Stimulated activated CD8-positive, alpha-beta memory T cell treated with anti-CD3 and anti-CD28 coated beads, Interleukin-15, amount 100 ng/mL, for 4 hours (primary cell): Measurements from ENCODE around the gene BCL11A.
"Not testable (repeated sequence)": the region's sequence is repeated elsewhere in the genome, so short reads cannot be mapped to it uniquely, and the experiment has no call there.

Experiments
- DNase-seq, 2 donors: peaks; one replicate each; pipeline ENCODE4 v3.0.0-alpha.2; 2020; ENCODE audit warnings: low read depth in 2 of 2

Gene BCL11A

DNA sequence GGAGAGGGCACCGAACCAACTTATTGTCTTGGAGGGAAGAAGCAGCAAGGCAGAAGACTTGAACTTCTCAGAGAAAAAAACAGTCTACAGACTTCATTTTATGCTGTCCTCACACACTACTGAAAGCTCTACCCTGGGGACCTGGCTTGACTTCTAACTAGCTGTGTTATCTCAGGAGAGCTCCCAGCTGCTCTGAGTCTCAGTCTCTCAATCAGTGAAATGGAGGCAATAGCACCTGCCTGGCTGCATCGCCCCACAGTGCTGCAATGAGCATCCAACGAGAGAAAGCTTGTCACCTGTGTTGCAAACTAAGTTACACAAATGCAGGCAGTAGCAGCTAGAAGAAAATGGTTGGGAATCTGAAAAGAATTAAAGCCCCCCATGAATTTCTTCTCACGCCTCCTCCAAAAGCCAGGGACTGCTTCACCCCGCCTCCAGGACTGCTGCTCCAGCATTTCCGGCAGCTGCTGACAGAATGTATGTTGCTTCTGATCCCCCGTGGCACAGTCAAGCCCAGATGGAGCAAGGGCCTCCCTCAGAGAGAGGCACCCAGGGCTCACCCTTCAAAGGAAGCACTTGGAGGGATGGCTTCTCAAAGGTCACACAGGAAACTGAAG is 116.3 kb downstream of the BCL11A start:
- no peak for DNase-seq

DNA sequence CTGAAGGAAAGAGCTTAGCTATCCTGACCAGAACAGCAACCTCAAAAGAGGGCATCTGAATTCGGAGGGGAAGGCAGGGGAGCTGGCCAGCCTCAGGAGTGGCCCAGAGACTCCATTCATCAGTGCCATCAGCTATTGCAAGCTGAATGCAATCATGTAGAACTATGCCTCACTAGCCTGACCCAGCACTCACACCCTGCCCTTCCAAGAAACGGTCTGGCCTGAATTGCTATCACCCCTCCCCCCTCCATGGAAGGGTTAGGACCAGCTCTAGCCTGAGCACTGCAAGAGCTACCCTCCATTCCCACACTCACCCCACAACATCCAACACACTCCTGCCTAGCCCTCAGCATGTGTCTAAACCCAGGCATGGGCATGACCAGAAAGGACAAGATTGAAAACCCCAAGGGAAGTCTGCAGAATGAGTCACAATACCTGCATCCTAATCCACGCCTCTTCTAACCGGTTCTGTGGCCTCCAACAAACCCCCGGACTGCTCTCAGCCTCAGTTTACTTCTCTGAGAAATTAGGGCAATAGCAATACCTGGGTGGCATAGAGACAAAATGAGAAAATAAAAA is 120.3 kb downstream of the BCL11A start:
- no peak for DNase-seq

DNA sequence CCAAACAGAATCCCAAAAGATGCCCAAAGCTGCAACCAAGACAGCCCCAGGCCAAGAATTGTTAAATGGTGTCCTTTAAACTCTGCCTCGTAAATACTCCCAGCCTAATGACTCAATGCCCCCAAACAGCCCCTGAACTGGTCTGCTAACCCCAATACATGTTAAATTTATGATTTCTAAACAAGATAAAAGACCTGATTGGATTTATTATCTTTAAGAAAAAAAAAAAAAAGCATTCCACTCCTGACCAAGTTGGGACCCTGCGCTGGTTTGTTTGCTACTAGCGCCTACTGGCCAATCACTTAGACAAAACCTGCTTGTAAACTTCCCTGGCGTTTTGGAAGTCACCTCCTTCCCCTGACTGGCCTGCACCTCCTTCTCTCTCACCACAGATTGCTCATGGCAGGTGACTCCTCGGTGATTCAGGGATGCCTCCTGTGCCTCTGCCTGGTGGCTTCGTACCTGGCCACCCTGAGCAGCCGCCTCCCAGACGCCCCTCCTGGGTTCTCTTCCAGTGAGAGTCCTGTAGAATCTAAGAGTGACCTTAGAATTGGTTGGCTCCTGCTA is 121.3 kb downstream of the BCL11A start:
- no peak for DNase-seq

DNA sequence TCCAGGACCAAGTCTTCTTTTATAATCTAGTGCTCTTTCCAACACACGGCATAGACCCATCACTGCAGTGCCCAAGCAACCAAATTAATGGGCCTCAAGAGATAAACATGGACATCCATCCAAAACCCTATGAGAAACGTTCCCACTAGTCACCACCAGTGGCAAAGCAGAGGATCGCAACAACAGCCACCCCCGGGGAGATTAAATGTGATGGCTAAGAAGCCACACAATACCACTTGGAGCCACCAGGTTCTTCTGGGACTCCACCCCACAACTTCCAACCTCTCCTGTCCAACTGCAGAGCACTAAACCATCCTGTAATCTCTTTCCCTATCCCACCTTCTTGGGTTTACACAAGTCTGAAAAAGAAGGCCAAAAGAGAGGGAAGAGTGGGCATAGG is 123.8 kb downstream of the BCL11A start:
- DNase-seq: no peak

DNA sequence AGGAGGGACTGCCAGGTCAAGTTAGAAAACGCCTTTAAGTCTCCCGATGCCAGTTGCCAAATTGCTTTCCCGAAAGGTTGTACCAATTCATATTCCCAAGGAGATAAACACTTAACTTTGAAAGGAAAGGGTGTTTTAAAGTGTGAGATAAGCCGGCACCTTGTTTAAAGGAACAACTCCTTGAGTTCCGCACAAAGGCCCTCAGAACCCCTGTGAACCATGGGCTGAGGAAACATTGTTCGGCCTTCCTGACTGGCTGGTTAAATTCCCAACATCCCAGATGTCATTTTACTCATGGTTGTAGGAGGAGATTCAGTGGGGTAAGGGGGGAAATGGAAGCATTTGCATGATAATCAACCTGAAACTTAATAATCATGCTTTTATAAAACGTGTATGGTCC is 126.6 kb downstream of the BCL11A start:
- no peak for DNase-seq

DNA sequence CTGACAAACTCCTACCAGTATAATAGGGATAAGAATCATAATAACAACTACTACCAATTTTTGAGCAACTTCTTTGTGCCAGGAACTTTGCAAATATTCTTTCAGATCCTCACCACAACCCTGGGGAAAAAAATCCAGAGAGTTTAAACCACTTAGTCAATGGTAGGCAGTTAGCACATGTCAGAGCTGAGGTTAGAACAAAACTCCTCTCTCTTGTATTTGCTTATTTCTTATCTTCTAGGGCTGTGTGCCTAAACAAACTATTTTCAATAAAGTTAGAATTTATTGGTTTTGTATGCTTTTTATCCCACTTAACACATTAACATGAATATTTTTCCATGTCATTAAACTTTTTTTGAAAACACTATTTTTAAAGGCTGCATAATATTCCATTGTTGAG is 127.1 kb downstream of the BCL11A start:
- no peak for DNase-seq

DNA sequence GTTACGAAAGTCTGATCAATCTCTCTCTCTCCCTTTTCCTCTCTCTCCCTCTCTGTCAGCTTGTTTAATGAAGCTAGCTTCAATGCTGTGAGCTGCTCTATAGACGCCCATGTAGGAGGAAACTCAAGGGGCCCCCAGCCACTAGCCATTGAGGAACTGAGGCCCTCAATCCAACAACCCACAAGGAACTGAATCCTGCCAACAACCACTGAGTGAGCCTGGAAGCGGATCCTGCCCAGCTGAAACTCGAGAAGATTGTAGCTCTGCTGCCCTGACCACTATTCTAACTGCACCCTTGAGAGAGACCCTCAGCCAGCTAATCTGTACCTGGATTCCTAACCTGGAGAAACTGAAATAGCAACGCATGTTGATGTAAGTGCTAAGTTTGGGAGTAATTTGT is 129.2 kb downstream of the BCL11A start:
- no peak for DNase-seq

DNA sequence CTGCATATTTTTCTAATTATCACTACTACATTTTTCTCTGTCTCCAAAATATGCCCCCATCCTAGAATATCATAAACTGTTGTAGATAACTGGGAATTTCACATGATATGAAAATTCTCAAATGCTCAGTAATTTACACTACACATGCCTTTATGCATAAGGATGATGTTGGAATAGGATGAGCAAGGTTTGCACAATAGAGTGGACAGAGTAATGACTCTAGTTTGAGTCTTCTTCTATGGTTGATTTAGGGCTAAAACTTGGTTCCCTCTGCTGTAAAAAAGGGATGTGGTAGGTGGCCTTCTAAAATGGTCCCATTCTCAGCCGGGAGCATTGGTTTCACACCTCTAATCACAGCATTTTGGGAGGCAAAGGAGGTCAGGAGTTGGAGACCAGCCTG is 129.9 kb downstream of the BCL11A start:
- no peak for DNase-seq

DNA sequence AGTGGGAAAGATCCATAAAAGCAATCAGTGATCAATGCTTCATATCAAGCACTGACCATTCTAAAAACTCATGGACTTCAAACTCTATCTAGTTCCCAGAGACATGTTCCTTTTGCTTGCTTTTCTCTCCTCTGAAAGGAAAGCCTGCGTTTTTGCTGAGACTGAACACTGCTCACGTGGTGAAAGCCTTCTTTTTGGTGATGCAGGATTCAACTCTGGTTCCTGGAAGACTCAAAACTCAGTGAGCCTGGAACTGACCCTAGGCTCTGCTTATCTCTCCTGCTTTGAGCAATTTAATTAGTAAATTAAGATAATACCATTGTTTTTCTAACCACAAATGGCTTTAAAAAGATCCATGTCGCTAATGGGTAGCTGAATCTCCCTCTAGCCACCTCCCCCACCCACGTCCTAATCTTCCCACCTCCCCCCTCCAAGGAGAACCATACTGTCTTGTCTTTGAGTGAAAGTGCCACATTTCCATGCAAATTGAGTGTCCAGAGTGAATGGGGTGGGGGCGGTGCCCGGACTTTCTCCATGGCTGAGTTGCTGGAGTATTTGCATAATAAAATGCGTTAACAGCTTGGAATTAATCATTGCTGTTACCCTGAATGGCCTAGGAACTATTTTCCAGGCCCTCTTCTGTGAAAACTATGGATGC is 130.5 kb downstream of the BCL11A start:
- DNase-seq: no peak

DNA sequence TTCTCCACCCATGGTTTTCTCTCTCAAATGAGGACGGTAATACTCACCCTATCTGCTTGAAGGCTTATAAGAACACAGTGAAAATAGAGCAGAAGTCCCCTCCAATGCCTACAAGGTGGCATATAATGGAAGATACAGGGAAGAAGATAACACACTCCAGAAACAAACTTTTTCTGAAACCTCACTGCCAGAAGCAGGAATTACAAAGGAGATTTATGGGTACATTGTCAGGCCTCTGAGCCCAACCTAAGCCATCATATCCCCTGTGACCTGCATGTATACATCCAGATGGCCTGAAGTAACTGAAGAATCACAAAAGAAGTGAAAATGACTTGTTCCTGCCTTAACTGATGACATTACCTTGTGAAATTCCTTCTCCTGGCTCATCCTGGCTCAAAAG is 136.2 kb downstream of the BCL11A start:
- DNase-seq: not testable (repeated sequence)

DNA sequence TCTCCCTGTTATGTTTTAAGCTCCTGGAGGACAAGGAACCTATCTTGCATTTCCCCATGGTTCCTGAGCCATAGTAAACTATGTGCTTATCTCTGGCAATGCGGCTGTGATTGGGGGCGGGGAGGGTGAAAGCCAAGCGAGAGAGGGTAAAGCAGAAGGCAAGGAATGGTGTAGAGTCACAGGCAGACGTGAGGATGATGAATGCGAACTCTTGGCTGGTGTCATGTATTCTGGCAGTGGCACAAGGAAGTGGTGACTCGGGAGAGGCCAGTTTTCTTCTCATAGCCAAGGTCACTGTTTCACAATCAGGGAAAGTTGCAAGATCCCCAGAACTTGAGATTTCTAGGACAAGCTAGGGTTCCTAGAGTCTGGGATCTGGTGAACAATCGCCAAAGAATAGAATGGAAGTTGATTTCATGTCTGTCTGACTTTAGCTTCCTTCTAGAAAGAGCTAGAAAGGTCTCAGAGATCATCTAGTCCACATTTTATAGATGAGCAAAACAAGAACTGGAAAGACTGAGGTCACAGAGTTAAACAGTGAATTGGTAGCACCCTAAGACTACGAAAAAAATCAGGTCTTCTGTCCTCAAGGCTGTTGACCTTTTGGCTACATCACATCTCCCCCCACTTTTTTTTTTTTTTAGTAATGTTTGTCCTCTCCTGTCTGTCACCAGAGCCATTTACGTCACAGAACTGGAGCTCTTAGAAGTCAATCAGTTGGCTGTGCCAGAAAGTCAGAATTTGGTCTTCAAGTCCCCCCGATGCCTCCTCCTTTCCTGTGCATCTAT is 137.0 kb downstream of the BCL11A start:
- DNase-seq: no peak

DNA sequence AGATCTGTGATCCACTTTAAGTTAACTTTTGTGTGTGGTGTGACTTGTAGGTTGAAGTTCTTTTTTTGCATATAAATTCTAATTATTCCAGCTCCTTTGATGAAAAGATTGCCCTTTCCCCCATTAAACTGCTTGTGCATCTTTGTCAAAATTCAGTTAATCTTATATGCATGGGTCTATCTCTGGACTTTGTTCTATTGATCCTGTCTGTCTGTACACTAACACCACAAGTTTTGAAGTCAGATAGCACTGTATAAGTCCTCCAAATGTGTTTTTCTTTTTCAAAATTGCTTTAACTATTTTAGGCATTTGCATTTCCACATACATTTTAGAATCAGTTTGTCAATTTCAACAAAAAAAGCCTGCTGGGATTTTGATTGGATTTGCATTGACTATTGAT is 137.6 kb downstream of the BCL11A start:
- DNase-seq: no peak

DNA sequence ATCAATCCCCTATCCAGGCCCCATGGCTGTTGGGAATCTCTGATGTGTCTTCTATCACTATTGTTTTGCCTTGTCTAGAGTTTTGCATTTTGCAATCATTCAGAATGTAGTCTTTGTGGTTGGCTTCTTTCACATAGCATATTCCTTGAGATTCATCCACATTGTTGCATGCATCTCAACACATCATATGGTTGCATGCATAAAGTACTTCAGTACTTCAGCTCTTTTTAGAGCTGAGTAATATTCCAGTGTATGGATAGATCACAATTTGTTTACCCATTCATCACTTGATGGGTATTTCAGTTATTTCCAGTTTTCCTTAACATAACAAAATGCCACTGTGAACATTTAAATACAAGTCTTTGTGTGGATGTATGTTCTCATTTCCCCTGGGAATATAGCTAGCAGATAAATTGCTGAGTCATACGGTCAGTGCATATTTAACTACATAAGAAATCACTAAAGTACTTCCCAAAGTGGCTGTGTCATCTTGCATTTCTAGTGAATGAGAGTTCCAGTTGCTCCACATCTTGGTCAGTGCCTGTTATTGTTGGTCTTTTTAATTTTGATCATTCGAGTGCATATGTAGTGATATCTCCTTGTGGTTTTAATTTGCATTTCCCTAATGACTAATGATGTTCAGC is 138.8 kb downstream of the BCL11A start:
- no peak for DNase-seq

DNA sequence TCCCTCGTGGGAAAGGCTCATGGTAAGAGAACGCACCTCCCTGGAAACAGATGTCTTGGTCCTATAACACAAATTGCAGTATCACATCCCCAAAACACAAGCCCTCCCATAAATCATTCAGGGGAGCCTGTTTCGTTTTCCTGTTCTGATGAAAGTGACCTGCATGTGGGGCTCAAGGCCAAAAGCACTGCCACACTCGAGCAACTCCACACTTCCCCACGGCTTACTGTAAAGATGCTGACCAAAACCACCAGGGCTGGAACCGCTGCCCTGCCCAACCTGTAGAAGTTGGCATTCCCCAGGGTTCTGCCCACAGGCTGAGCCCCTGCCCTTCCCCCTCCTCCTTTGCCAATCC is 139.7 kb downstream of the BCL11A start:
- no peak for DNase-seq

DNA sequence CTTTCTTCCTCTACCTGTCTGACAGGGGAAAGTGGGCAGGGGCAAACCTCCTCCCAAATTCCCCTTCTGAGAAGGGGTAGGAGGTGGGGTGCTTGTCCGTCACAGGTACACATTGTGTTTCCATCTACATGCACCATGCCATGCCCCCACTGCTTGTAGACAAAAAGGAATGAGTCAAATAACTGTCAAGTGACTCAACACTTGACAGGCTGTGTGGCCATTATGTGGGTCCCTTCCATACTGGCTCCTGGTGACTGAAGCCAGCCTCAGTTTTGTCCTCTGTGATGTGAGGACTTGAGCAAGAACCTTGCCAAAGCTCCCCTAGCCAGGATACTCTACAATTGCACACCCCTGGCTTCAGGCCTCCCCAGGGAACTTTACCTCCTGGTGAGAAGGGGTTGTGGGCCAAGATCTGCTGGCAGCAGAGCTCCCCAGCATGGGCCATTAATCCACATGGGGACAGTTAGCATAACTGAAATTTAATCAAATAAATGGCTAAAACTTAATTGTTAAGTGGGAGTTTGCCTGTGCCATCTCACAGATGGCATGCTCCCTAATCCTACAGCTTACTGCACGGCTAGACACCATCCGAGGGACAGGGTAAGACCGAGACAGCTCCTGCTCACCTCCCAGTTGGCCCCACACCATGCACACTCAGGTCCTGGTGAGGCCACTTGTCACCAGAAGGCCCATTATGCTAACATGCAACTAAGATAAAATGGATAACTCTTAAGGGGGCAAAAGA is 140.2 kb downstream of the BCL11A start:
- no peak for DNase-seq

DNA sequence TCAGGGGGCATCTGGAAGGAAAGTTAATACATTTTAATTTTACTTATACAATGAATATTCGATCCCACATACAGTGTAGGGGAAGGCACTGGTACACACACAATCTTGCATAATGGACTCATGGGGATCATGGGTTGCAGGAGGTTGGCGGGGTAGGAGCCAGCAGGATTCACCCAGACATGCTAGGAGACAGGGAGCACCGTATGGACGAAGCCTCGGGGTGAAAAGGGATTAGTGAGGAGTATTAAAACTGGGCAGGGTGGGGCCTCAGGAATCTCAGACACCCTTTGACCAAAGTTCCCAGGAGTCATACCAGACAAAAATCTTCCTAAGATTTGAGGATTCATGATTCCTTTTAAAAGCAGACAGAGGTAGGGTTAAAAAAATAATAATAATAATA is 140.8 kb downstream of the BCL11A start:
- no peak for DNase-seq

DNA sequence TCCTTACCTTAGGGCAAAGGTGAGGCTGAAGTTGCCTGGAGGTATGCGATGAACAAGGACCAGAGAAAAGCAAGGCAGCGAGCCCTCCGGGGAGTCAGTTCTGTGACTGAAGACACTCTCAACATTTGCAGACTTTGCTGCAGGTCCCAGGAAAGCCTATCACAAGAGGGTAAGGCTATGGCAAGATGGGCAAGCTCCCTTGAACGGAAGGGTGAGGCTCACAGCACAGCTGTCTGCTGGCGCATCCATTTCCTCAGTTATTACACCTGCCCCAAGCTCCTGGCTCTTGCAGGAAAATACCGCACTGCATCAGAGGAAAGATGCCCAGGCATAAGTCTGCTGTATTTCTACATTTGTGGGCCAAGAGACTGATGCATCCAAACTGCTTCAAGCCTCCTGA is 141.4 kb downstream of the BCL11A start:
- no peak for DNase-seq

DNA sequence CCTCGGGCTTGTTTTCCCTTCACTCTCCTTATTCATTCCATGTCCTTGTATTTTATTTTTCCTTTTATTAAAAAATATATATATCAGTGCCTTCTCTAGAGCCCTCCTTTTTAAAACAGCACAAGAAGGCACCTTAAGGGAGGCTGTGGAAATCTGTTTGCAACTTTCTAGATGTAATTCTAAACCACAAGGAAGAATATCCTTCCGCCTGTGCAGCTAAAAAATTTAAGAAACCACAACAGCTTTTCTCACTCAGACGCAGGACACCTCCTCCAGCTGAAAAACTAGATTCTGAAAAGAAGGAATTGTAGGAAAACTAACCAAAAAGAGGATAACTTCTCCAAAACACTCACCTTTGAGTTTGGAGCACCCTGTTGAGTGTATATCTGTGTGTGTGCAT is 142.2 kb downstream of the BCL11A start:
- DNase-seq: no peak

DNA sequence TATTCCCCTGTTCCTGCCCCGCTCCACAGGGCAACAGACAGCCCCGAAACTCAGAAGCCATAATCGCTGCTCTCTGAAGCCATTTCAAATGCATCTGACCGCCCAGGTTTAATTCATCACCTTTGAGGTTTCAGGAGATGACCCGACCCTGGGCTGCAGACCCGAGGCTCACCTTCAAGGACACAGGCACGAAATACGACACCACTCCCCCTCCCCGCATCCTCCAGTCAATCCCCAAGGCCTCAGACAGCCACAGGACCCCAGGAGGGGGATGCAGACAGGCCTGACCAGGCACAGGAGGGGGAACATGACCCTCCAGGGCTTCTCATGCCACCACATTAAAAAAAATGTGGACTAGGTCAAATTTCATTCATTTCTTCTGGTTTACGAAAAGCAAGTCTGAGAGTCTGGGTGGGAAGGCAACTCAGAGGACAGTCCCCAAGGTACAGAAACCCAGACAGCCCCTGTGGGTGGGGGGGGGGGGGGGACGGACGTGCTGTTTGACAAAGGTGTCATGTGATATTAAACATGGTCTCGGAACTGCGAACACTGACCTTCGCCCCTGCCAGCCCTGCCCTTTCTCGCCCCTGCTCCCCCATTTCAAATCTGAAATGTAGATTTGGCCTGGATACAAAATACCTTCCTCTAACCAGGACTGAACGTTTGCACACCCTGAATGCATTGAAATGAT is 142.9 kb downstream of the BCL11A start:
- no peak for DNase-seq

DNA sequence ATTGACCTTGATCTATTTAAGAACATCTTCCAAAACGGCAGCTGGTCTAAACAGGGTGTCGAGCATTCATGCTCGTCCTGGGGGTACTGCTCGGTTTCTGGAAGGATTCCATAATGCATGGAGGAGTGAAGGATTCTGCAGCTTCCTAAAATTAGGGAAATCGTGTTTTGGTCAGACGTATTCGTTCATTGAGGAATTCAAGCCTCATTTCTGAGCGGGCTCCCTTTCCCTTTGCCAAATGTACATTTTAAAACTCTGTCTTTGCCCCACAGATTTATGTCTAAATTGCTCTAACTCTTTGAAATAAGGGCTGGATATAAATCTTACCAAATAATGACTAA is 144.0 kb downstream of the BCL11A start:
- DNase-seq: no peak
